ENCODE data around the gene PPM1D.

Gene PPM1D

DNA sequence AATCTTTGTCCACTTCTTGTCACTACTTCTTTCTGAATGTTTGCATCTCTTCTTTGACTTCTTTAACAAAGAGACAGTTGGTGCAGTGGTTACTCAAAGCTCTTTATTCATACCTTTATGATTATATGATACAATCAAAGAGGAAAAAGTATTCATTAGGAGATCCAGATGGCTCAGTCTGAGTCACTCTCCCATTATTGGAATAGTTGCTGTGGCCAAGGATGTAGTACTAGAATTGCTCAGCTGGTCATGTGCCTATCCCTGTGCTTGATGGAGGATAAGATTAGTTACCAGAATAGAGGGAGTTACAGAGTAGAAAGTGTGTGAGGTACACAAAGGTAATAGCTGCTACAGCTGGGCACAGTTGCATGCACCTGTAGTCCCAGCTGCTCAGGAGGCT, 96.0 kb downstream of the PPM1D start:
- no peaks in the 10 kb centered on the region for H3K36me3 ChIP-seq (ENCODE audit: control insufficient read depth, insufficient read depth, low read length)
- no peak overlapping the region for H3K4me3 ChIP-seq (ENCODE audit: low read depth, low read length)
- TF ChIP-seq, protein P1, sequence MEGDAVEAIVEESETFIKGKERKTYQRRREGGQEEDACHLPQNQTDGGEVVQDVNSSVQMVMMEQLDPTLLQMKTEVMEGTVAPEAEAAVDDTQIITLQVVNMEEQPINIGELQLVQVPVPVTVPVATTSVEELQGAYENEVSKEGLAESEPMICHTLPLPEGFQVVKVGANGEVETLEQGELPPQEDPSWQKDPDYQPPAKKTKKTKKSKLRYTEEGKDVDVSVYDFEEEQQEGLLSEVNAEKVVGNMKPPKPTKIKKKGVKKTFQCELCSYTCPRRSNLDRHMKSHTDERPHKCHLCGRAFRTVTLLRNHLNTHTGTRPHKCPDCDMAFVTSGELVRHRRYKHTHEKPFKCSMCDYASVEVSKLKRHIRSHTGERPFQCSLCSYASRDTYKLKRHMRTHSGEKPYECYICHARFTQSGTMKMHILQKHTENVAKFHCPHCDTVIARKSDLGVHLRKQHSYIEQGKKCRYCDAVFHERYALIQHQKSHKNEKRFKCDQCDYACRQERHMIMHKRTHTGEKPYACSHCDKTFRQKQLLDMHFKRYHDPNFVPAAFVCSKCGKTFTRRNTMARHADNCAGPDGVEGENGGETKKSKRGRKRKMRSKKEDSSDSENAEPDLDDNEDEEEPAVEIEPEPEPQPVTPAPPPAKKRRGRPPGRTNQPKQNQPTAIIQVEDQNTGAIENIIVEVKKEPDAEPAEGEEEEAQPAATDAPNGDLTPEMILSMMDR (IDR thresholded peaks at IDR 0.05): no peak
- H3K9ac ChIP-seq: no peak overlapping the region
- no peaks in the 10 kb centered on the region for H3K4me1 ChIP-seq
- H3K9me3 ChIP-seq (ENCODE audit: control insufficient read depth, low read length): no peaks in the 10 kb centered on the region
- no peak overlapping the region for H3K27ac ChIP-seq
- no peak overlapping the region for H2AFZ ChIP-seq
- no peak overlapping the region for H3K4me2 ChIP-seq (ENCODE audit: low read length)
- no peaks in the 10 kb centered on the region for H3K27me3 ChIP-seq (ENCODE audit: control insufficient read depth, insufficient read depth, low read length)
- no peaks in the 10 kb centered on the region for H3K79me2 ChIP-seq

DNA sequence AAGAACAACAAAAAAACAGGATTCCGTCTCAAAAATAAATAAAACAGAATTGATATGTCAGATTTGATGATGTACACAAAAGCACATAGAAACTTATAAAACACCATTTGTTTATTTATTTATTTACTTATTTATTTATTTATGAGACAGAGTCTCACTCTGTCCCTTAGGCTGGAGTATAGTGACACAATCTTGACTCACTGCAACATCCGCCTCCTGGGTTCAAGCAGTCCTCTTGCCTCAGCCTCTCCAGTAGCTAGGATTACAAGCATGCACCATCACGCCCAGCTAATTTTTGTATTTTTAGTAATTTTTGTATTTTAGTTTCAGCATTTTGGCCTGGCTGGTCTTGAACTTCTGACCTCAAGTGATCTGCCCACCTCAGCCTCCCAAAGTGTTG, 99.1 kb downstream of the PPM1D start:
- no peaks in the 10 kb centered on the region for H3K36me3 ChIP-seq (ENCODE audit: control insufficient read depth, insufficient read depth, low read length)
- H2AFZ ChIP-seq: no peak overlapping the region
- H3K9ac ChIP-seq: no peak overlapping the region
- H3K79me2 ChIP-seq: no peaks in the 10 kb centered on the region
- no peaks in the 10 kb centered on the region for H3K4me1 ChIP-seq
- no peak overlapping the region for H3K4me2 ChIP-seq (ENCODE audit: low read length)
- no peaks in the 10 kb centered on the region for H3K9me3 ChIP-seq (ENCODE audit: control insufficient read depth, low read length)
- TF ChIP-seq, protein P1 (IDR thresholded peaks at IDR 0.05): no peak
- H3K27me3 ChIP-seq (ENCODE audit: control insufficient read depth, insufficient read depth, low read length): no peaks in the 10 kb centered on the region
- no peak overlapping the region for H3K4me3 ChIP-seq (ENCODE audit: low read depth, low read length)
- no peak overlapping the region for H3K27ac ChIP-seq

DNA sequence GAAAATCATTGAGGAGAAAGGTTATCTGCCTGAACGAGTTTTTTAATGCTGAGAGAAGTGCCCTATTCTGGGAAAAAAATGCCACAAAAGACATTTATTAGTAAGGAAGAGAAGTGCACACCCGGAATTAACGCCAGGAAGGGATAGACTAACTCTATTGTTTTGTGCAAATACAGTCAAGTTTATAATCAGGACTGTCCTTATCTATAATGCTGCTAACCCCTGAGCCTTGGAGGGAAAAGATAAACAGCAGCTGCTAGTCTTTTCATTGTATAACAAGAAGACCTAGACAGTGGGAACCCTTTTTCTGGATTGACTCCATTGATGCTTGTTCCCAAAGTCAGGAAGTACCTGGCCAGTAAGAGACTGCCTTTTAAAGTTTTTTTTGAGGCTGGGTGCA, 104.2 kb downstream of the PPM1D start:
- Histone ChIP-seq H3K9me3 (ENCODE audit: control insufficient read depth, low read length) (no peaks in the 10 kb centered on the region), H3K36me3 (ENCODE audit: control insufficient read depth, insufficient read depth, low read length) (no peaks in the 10 kb centered on the region), H3K27me3 (ENCODE audit: control insufficient read depth, insufficient read depth, low read length) (no peaks in the 10 kb centered on the region), H3K4me2 (ENCODE audit: low read length) (no peak overlapping the region), H3K4me3 (ENCODE audit: low read depth, low read length) (no peak overlapping the region), H3K9ac (no peak overlapping the region), H2AFZ (no peak overlapping the region), H3K27ac (no peak overlapping the region), H3K79me2 (no peaks in the 10 kb centered on the region), H3K4me1 (no peaks in the 10 kb centered on the region)
- TF ChIP-seq, protein P1 (IDR thresholded peaks at IDR 0.05): no peak

DNA sequence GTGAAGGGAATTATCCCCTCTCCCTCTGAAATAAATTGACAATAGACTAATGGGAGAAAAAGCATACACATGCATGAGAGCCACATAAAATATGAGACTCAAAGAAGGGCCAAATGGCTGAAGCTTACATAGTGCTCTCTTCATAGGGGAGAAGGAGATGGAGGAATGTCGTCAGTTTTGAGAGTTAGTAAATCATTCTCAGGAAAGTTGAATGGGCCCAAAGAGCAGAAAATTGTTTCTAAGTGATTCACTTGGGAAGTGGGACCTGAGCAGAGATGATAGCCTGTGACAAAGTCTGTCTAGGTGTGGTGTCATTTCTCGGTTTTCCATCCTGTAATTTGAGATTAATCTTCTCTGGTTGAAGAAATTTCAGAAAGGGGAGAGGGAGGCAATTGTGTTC, 112.7 kb downstream of the PPM1D start:
- H3K4me3 ChIP-seq (ENCODE audit: low read depth, low read length): no peak overlapping the region
- no peak overlapping the region for H3K27ac ChIP-seq
- no peak overlapping the region for H3K4me2 ChIP-seq (ENCODE audit: low read length)
- no peaks in the 10 kb centered on the region for H3K79me2 ChIP-seq
- no peaks in the 10 kb centered on the region for H3K27me3 ChIP-seq (ENCODE audit: control insufficient read depth, insufficient read depth, low read length)
- no peaks in the 10 kb centered on the region for H3K9me3 ChIP-seq (ENCODE audit: control insufficient read depth, low read length)
- TF ChIP-seq, protein P1 (IDR thresholded peaks at IDR 0.05): no peak
- no peak overlapping the region for H2AFZ ChIP-seq
- H3K9ac ChIP-seq: no peak overlapping the region
- no peaks in the 10 kb centered on the region for H3K36me3 ChIP-seq (ENCODE audit: control insufficient read depth, insufficient read depth, low read length)
- no peaks in the 10 kb centered on the region for H3K4me1 ChIP-seq

DNA sequence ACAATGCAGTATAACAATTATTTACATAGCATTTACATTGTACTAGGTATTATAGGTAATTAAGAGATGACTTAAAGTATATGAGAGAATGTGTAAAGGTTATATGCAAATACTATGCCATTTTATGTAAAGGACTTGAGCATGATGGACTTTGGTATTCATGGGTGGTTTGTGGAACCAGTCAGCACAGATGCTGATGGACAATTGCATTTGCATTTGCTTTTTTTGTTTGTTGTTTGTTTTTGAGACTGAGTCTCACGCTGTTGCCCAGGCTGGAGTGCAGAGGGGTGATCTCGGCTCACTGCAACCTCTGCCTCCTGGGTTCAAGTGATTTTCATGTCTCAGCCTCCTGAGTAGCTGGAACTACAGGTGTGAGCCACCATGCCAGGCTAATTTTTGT, 113.6 kb downstream of the PPM1D start:
- no peak overlapping the region for H3K4me3 ChIP-seq (ENCODE audit: low read depth, low read length)
- no peaks in the 10 kb centered on the region for H3K79me2 ChIP-seq
- no peak overlapping the region for H2AFZ ChIP-seq
- H3K9me3 ChIP-seq (ENCODE audit: control insufficient read depth, low read length): no peaks in the 10 kb centered on the region
- H3K27ac ChIP-seq: no peak overlapping the region
- H3K4me1 ChIP-seq: no peaks in the 10 kb centered on the region
- H3K36me3 ChIP-seq (ENCODE audit: control insufficient read depth, insufficient read depth, low read length): no peaks in the 10 kb centered on the region
- H3K27me3 ChIP-seq (ENCODE audit: control insufficient read depth, insufficient read depth, low read length): no peaks in the 10 kb centered on the region
- no peak overlapping the region for H3K9ac ChIP-seq
- H3K4me2 ChIP-seq (ENCODE audit: low read length): no peak overlapping the region
- TF ChIP-seq, protein P1 (IDR thresholded peaks at IDR 0.05): no peak

Measured in parathyroid adenoma (tissue), 2 donors.